Gastrocnemius medialis (tissue), 4 donors: Measurements from ENCODE around the gene NSMCE1.

ENCODE experiments used
- POLR2A ChIP-seq, 2 donors: fragments of 450-650 bp; IDR thresholded peaks; one replicate each; pipeline ENCODE4 v1.6.1; 2017; ENCODE audit warnings: antibody characterized with exemption in 2 of 2, mild to moderate bottlenecking in 2 of 2, moderate library complexity in 2 of 2
- TF ChIP-seq, protein P1 (sequence below), 5 experiments: fragments of 450-650 bp in 3 of 5; fragments of 200-600 bp in 2 of 5; sonication (generic) in 2 of 5; IDR thresholded peaks in 4 of 5; conservative IDR thresholded peaks in 1 of 5; 1 replicate in 4 of 5; 2 replicates in 1 of 5; pipeline ENCODE4 v1.5.1; 2016 to 2019; ENCODE audit warnings: antibody characterized with exemption in 5 of 5, mild to moderate bottlenecking in 3 of 5, moderate library complexity in 3 of 5

DNA sequence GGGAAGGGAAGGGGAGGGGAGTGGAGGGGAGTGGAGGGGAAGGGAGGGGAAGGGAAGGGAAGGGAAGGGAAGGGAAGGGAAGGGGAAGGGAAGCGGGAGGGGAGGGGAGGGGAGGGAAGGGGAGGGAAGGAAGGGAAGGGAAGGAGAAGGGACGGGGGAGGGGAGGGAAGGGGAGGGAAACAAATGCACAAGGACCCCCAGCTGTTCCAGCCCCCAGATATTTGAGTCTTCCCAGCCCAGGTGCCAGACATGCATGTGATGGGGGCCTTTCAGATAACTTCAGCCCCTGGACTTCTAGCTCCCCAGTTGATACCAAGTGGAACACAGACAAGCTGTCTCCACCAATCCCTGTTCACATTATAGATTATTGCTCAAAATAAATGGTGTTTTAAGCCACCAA is 79.9 kb downstream of the NSMCE1 start:
- TF ChIP-seq, protein P1, sequence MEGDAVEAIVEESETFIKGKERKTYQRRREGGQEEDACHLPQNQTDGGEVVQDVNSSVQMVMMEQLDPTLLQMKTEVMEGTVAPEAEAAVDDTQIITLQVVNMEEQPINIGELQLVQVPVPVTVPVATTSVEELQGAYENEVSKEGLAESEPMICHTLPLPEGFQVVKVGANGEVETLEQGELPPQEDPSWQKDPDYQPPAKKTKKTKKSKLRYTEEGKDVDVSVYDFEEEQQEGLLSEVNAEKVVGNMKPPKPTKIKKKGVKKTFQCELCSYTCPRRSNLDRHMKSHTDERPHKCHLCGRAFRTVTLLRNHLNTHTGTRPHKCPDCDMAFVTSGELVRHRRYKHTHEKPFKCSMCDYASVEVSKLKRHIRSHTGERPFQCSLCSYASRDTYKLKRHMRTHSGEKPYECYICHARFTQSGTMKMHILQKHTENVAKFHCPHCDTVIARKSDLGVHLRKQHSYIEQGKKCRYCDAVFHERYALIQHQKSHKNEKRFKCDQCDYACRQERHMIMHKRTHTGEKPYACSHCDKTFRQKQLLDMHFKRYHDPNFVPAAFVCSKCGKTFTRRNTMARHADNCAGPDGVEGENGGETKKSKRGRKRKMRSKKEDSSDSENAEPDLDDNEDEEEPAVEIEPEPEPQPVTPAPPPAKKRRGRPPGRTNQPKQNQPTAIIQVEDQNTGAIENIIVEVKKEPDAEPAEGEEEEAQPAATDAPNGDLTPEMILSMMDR (IDR thresholded peaks at IDR 0.05 in 4 of 5, conservative IDR thresholded peaks at IDR 0.05 in 1 of 5): no peak
- TF ChIP-seq POLR2A (IDR thresholded peaks at IDR 0.05): no peak
